OCI-LY3 (cell line): ENCODE data around the gene FERD3L.

Experiments used
- H2AFZ ChIP-seq: fragments of 200-600, 300-600 bp; shearing (Covaris generic); 2 replicates; pipeline ENCODE4 v1.6.0; 2014; ENCODE audit warnings: antibody characterized with exemption, low read depth, low read length
- H3K27ac ChIP-seq: fragments of 200-600, 300-600 bp; sonication (generic); 2 replicates; pipeline ENCODE4 v1.5.1; 2014; ENCODE audit warnings: mild to moderate bottlenecking, low read length, moderate library complexity, mixed read lengths
- H3K27me3 ChIP-seq: fragments of 200-600, 300-600 bp; sonication (generic); 2 replicates; pipeline ENCODE4 v1.6.1; 2014; ENCODE audit warnings: low read depth, low read length, mixed read lengths
- H3K36me3 ChIP-seq: fragments of 200-600, 300-600 bp; sonication (generic); replicated peaks from 2 replicates; pipeline ENCODE3; 2014; ENCODE audit warnings: low read depth, low read length, mixed read lengths
- H3K4me1 ChIP-seq: fragments of 300-600, 200-600 bp; sonication (generic); 2 replicates; pipeline ENCODE4 v1.6.1; 2014; ENCODE audit warnings: low read length, mixed read lengths
- H3K4me2 ChIP-seq: fragments of 200-600, 300-600 bp; sonication (generic); 2 replicates; pipeline ENCODE4 v1.6.1; 2014; ENCODE audit warnings: low read length, mixed read lengths
- H3K4me3 ChIP-seq: fragments of 300-600, 200-600 bp; sonication (generic); 2 replicates; pipeline ENCODE4 v1.5.1; 2014; ENCODE audit warnings: antibody characterized with exemption, mild to moderate bottlenecking, low read length, moderate library complexity
- H3K79me2 ChIP-seq: fragments of 300-600, 200-600 bp; shearing (Covaris generic); 2 replicates; pipeline ENCODE4 v1.6.1; 2014; ENCODE audit warnings: mild to moderate bottlenecking, low read length, mixed read lengths
- H3K9ac ChIP-seq: fragments of 300-600, 200-600 bp; shearing (Covaris generic); 2 replicates; pipeline ENCODE4 v1.6.0; 2014; ENCODE audit warnings: mild to moderate bottlenecking, low read length, moderate library complexity
- H3K9me3 ChIP-seq: fragments of 200-600, 300-600 bp; shearing (Covaris generic); 2 replicates; pipeline ENCODE4 v1.6.1; 2014; ENCODE audit warnings: low read length, mixed read lengths; ENCODE audit not compliant: insufficient read depth
- H4K20me1 ChIP-seq: fragments of 200-600, 300-600 bp; sonication (generic); 2 replicates; pipeline ENCODE4 v1.6.1; 2016; ENCODE audit warnings: low read length, mixed read lengths; ENCODE audit not compliant: insufficient read depth
- CTCF ChIP-seq: fragments of 200-600, 300-600 bp; sonication (generic); IDR thresholded peaks from 2 replicates; pipeline ENCODE4 v1.5.1; 2014; ENCODE audit warnings: antibody characterized with exemption, low read length, low read depth
- EZH2phosphoT487 ChIP-seq: fragments of 200-600 bp; shearing (Covaris generic); IDR thresholded peaks from 2 replicates; pipeline ENCODE4 v1.6.1; 2018; ENCODE audit warnings: antibody characterized with exemption, mixed run types, low read depth

The FERD3L gene

GRCh38 chr7:19177269-19177668, 32.0 kb upstream of the FERD3L start:
- H3K9ac ChIP-seq, result no peak overlapping the region
- no peaks in the 10 kb centered on the region for H4K20me1 ChIP-seq
- H3K4me2 ChIP-seq, result no peak overlapping the region
- H3K27me3 ChIP-seq, result no peaks in the 10 kb centered on the region
- no peak for TF ChIP-seq CTCF
- TF ChIP-seq EZH2phosphoT487, result no peak
- H3K36me3 ChIP-seq, result no peaks in the 10 kb centered on the region
- H3K27ac ChIP-seq, result no peak overlapping the region
- no peaks in the 10 kb centered on the region for H3K79me2 ChIP-seq
- H2AFZ ChIP-seq, result no peak overlapping the region
- no peaks in the 10 kb centered on the region for H3K4me1 ChIP-seq
- H3K9me3 ChIP-seq, result no peaks in the 10 kb centered on the region
- H3K4me3 ChIP-seq, result no peak overlapping the region

- no peaks in the 10 kb centered on the region for H3K4me1 ChIP-seq
- H3K4me3 ChIP-seq, result no peak overlapping the region
- H3K36me3 ChIP-seq, result no peaks in the 10 kb centered on the region
- H3K79me2 ChIP-seq, result no peaks in the 10 kb centered on the region
- H3K27ac ChIP-seq, result no peak overlapping the region
- no peak overlapping the region for H3K9ac ChIP-seq
- H3K27me3 ChIP-seq, result no peaks in the 10 kb centered on the region
- H3K4me2 ChIP-seq, result no peak overlapping the region
- TF ChIP-seq EZH2phosphoT487 (no peak), CTCF (no peak)
- H3K9me3 ChIP-seq, result no peaks in the 10 kb centered on the region
- no peaks in the 10 kb centered on the region for H4K20me1 ChIP-seq
- no peak overlapping the region for H2AFZ ChIP-seq
Observed at GRCh38 chr7:19175241-19175640, 30.0 kb upstream of the FERD3L start.

- H3K79me2 ChIP-seq, result no peaks in the 10 kb centered on the region
- H3K27ac ChIP-seq, result no peak overlapping the region
- H3K9me3 ChIP-seq, result no peaks in the 10 kb centered on the region
- H2AFZ ChIP-seq, result no peak overlapping the region
- no peaks in the 10 kb centered on the region for H4K20me1 ChIP-seq
- no peak overlapping the region for H3K9ac ChIP-seq
- TF ChIP-seq EZH2phosphoT487 (no peak), CTCF (no peak)
- H3K4me1 ChIP-seq, result no peaks in the 10 kb centered on the region
- H3K4me3 ChIP-seq, result no peak overlapping the region
- no peaks in the 10 kb centered on the region for H3K27me3 ChIP-seq
- H3K36me3 ChIP-seq, result no peaks in the 10 kb centered on the region
- no peak overlapping the region for H3K4me2 ChIP-seq
Observed at GRCh38 chr7:19161671-19162070, 16.4 kb upstream of the FERD3L start.

- no peaks in the 10 kb centered on the region for H3K36me3 ChIP-seq
- H3K4me3 ChIP-seq, result no peak overlapping the region
- no peaks in the 10 kb centered on the region for H3K27me3 ChIP-seq
Observed at GRCh38 chr7:19146699-19147098, 1.5 kb upstream of the FERD3L start.

More at GRCh38 chr7:19146699-19147098, 1.5 kb upstream of the FERD3L start:
- H3K4me1 ChIP-seq, result no peaks in the 10 kb centered on the region
- H3K27ac ChIP-seq, result no peak overlapping the region
- TF ChIP-seq EZH2phosphoT487, result no peak
- TF ChIP-seq CTCF, result no peak
- H4K20me1 ChIP-seq, result no peaks in the 10 kb centered on the region
- H3K9ac ChIP-seq, result no peak overlapping the region
- no peaks in the 10 kb centered on the region for H3K9me3 ChIP-seq
- no peak overlapping the region for H3K4me2 ChIP-seq
- H2AFZ ChIP-seq, result no peak overlapping the region
- H3K79me2 ChIP-seq, result no peaks in the 10 kb centered on the region
